Astrocyte (in vitro differentiated cells and primary cell): Measurements from ENCODE around the gene MRPS18A. TPM values are rescaled to one million over a fixed set of nuclear protein-coding genes. Genes with fewer than 3 reads are reported as not detected.

Experiments used
- DNase-seq: peaks from one replicate; pipeline ENCODE4 v3.0.0-alpha.2; 2010; ENCODE audit warnings: low read depth
- FAIRE-seq: peaks from 2 replicates; lab custom pipeline; 2011; peaks lifted over from hg19 to GRCh38; lab: Jason Lieb, UNC
- H2AFZ ChIP-seq: 2 replicates; pipeline ENCODE4 v1.6.0; 2012; ENCODE audit warnings: low read depth, low read length, inconsistent platforms
- H3K27ac ChIP-seq: 2 replicates; pipeline ENCODE4 v1.5.1; 2011; ENCODE audit warnings: low read depth, low read length, inconsistent platforms
- H3K27me3 ChIP-seq: 2 replicates; pipeline ENCODE4 v1.6.0; 2011; ENCODE audit warnings: low read length, inconsistent platforms; ENCODE audit not compliant: insufficient read depth
- H3K36me3 ChIP-seq: 2 replicates; pipeline ENCODE4 v1.5.1; 2011; ENCODE audit warnings: low read length, inconsistent platforms; ENCODE audit not compliant: insufficient read depth
- H3K4me1 ChIP-seq: 2 replicates; pipeline ENCODE4 v1.5.1; 2011; ENCODE audit warnings: low read length, inconsistent platforms; ENCODE audit not compliant: insufficient read depth
- H3K4me2 ChIP-seq: 2 replicates; pipeline ENCODE4 v1.6.0; 2012; ENCODE audit warnings: low read length, inconsistent platforms
- H3K4me3 ChIP-seq: 2 replicates; pipeline ENCODE4 v1.5.1; 2011; ENCODE audit warnings: low read depth, mild to moderate bottlenecking, low read length, inconsistent platforms; ENCODE audit not compliant: insufficient read depth
- H3K79me2 ChIP-seq: 2 replicates; pipeline ENCODE4 v1.6.0; 2012; ENCODE audit warnings: mild to moderate bottlenecking, low read length, inconsistent platforms; ENCODE audit not compliant: insufficient read depth
- H3K9ac ChIP-seq: 2 replicates; pipeline ENCODE4 v1.6.0; 2012; ENCODE audit warnings: mild to moderate bottlenecking, low read length, inconsistent platforms
- H3K9me3 ChIP-seq: 2 replicates; pipeline ENCODE4 v1.5.1; 2012; ENCODE audit warnings: low read depth, mild to moderate bottlenecking, low read length, inconsistent platforms; ENCODE audit not compliant: insufficient read depth
- H4K20me1 ChIP-seq: 2 replicates; pipeline ENCODE4 v1.6.0; 2012; ENCODE audit warnings: low read length, inconsistent platforms; ENCODE audit not compliant: insufficient read depth
- H3K27ac Mint-ChIP-seq: one replicate; pipeline ENCODE4 v1.8.0; 2021; ENCODE audit warnings: mild to moderate bottlenecking, mixed read lengths; ENCODE audit not compliant: unreplicated experiment
- H3K27me3 Mint-ChIP-seq: one replicate; pipeline ENCODE4 v1.8.0; 2021; ENCODE audit warnings: low read depth, mixed read lengths; ENCODE audit not compliant: unreplicated experiment
- H3K36me3 Mint-ChIP-seq: one replicate; pipeline ENCODE4 v1.8.0; 2021; ENCODE audit warnings: low read depth, mixed read lengths; ENCODE audit not compliant: unreplicated experiment
- H3K4me1 Mint-ChIP-seq: one replicate; pipeline ENCODE4 v1.8.0; 2021; ENCODE audit warnings: low read depth, mixed read lengths; ENCODE audit not compliant: unreplicated experiment
- H3K4me3 Mint-ChIP-seq: one replicate; pipeline ENCODE4 v1.8.0; 2021; ENCODE audit warnings: mild to moderate bottlenecking, moderate library complexity, mixed read lengths; ENCODE audit not compliant: unreplicated experiment
- H3K9me3 Mint-ChIP-seq: one replicate; pipeline ENCODE4 v1.8.0; 2021; ENCODE audit warnings: mild to moderate bottlenecking, mixed read lengths; ENCODE audit not compliant: unreplicated experiment
- EZH2 ChIP-seq: IDR thresholded peaks from 2 replicates; pipeline ENCODE4 v1.6.1; 2012; ENCODE audit warnings: mild to moderate bottlenecking, low read length, inconsistent platforms; ENCODE audit not compliant: insufficient read depth
- total RNA-seq: library from RNA; stranded (reverse); gene quantifications from 2 replicates; pipeline ENCODE4 v1.2.1, GENCODE V29; 2021
- TF ChIP-seq, protein P1 (sequence below): IDR thresholded peaks from 2 replicates; pipeline ENCODE4 v1.5.1; 2011; ENCODE audit warnings: low read depth, mild to moderate bottlenecking, inconsistent platforms, low read length, moderate library complexity; ENCODE audit not compliant: insufficient read depth

The MRPS18A gene
- total RNA-seq, 1 donor from 2014 or later, result 33.5 TPM

DNA sequence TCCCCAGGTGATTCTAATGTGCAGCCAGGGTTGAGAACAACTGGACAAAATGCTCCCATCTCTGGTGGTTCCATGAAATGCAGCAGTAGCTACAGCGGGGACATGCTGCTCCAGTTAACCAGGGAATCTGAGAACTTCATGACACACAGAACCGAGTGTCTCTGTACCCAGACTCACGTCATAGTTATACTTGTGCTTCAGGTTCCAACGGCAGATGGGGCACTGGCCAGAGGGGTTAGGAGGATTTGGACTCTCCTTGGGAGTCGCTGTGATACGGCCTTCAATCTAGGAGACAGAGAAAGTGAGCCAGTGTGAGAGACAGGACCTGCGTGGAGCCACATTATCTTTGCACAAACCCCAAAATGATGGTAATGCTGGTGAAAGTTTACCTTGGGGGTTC, 9.2 kb downstream of the MRPS18A start:
- no peak for FAIRE-seq
- no peak overlapping the region for H3K27ac Mint-ChIP-seq
- no peak overlapping the region for H3K4me3 ChIP-seq
- peaks cover 59% of the 10 kb centered on the region for H4K20me1 ChIP-seq
- H3K27me3 ChIP-seq, result no peaks in the 10 kb centered on the region
- TF ChIP-seq, protein P1, sequence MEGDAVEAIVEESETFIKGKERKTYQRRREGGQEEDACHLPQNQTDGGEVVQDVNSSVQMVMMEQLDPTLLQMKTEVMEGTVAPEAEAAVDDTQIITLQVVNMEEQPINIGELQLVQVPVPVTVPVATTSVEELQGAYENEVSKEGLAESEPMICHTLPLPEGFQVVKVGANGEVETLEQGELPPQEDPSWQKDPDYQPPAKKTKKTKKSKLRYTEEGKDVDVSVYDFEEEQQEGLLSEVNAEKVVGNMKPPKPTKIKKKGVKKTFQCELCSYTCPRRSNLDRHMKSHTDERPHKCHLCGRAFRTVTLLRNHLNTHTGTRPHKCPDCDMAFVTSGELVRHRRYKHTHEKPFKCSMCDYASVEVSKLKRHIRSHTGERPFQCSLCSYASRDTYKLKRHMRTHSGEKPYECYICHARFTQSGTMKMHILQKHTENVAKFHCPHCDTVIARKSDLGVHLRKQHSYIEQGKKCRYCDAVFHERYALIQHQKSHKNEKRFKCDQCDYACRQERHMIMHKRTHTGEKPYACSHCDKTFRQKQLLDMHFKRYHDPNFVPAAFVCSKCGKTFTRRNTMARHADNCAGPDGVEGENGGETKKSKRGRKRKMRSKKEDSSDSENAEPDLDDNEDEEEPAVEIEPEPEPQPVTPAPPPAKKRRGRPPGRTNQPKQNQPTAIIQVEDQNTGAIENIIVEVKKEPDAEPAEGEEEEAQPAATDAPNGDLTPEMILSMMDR, result no peak
- TF ChIP-seq EZH2, result no peak
- peaks cover 25% of the 10 kb centered on the region for H3K36me3 ChIP-seq
- H3K4me3 Mint-ChIP-seq, result no peak overlapping the region
- H3K9ac ChIP-seq, result no peak overlapping the region
- no peak overlapping the region for H3K4me2 ChIP-seq
- H3K9me3 ChIP-seq, result no peaks in the 10 kb centered on the region
- H3K9me3 Mint-ChIP-seq, result no peaks in the 10 kb centered on the region
- H3K36me3 Mint-ChIP-seq, result peaks cover 30% of the 10 kb centered on the region
- H3K79me2 ChIP-seq, result peaks cover 24% of the 10 kb centered on the region
- no peak overlapping the region for H3K27ac ChIP-seq
- H2AFZ ChIP-seq, result no peak overlapping the region
- no peaks in the 10 kb centered on the region for H3K4me1 ChIP-seq
- H3K4me1 Mint-ChIP-seq, result peaks cover 14% of the 10 kb centered on the region
- no peaks in the 10 kb centered on the region for H3K27me3 Mint-ChIP-seq
- DNase-seq, result no peak

- no peak for DNase-seq
- Mint-ChIP-seq H3K27me3 (no peaks in the 10 kb centered on the region), H3K9me3 (no peaks in the 10 kb centered on the region), H3K4me1 (peaks cover 8% of the 10 kb centered on the region), H3K36me3 (peaks cover 33% of the 10 kb centered on the region), H3K4me3 (no peak overlapping the region), H3K27ac (no peak overlapping the region)
- no peak overlapping the region for H3K9ac ChIP-seq
- no peak overlapping the region for H3K4me2 ChIP-seq
- no peaks in the 10 kb centered on the region for H3K9me3 ChIP-seq
- no peaks in the 10 kb centered on the region for H3K27me3 ChIP-seq
- no peaks in the 10 kb centered on the region for H3K4me1 ChIP-seq
- TF ChIP-seq, protein P1, result no peak
- no peak for TF ChIP-seq EZH2
- H3K79me2 ChIP-seq, result peaks cover 18% of the 10 kb centered on the region
- no peak overlapping the region for H2AFZ ChIP-seq
- H4K20me1 ChIP-seq, result peaks cover 53% of the 10 kb centered on the region
- H3K4me3 ChIP-seq, result no peak overlapping the region
- no peak overlapping the region for H3K27ac ChIP-seq
- H3K36me3 ChIP-seq, result peaks cover 25% of the 10 kb centered on the region
- FAIRE-seq, result no peak
Measured at GRCh38 chr6:43677759-43678158, 9.8 kb downstream of the MRPS18A start.

DNA sequence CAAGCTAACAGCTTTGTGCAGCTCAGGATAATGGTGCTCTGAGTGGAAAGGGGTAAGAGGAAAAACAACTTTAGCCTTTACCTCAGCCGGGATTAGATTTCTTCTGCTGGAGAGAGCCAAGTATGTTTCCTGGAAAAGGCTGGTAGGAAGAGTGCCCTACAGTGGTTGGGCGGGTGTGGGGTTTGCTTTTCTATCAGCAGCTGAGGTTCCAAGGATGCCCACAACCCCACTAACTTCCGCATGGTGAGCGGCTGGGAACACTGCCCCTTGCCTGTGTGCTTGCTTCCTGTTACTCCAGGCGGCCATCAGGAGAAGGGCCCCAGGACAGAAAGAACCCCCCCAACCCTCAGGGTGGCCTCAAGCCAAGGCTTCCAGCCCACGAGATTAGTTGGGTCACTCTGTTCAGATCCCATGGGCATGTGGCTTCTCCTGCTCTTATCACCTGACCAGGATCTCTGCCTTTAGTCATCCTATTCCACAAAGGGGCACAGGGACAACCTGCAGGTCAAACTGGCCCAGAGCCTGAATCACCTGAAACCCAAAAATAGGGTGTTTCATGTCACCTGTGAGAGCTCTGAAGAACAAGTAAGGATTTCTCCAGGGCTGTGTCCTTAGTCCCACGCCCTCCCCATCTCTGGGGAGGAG, 10.5 kb downstream of the MRPS18A start:
- H4K20me1 ChIP-seq, result peaks cover 46% of the 10 kb centered on the region
- no peak overlapping the region for H3K9ac ChIP-seq
- FAIRE-seq (no peak), DNase-seq (no peak)
- H3K79me2 ChIP-seq, result peaks cover 11% of the 10 kb centered on the region
- Mint-ChIP-seq H3K4me1 (peaks cover 5% of the 10 kb centered on the region), H3K9me3 (no peaks in the 10 kb centered on the region), H3K27ac (no peak overlapping the region), H3K36me3 (peaks cover 33% of the 10 kb centered on the region), H3K27me3 (no peaks in the 10 kb centered on the region), H3K4me3 (no peak overlapping the region)
- no peak overlapping the region for H3K4me3 ChIP-seq
- no peaks in the 10 kb centered on the region for H3K9me3 ChIP-seq
- no peak overlapping the region for H3K4me2 ChIP-seq
- no peak overlapping the region for H3K27ac ChIP-seq
- no peaks in the 10 kb centered on the region for H3K27me3 ChIP-seq
- TF ChIP-seq EZH2, result no peak
- TF ChIP-seq, protein P1, result no peak
- H2AFZ ChIP-seq, result no peak overlapping the region
- H3K4me1 ChIP-seq, result no peaks in the 10 kb centered on the region
- H3K36me3 ChIP-seq, result peaks cover 25% of the 10 kb centered on the region
